ENCODE results near the gene NPFFR1.
"Not testable (repeated sequence)": the region's sequence is repeated elsewhere in the genome, so short reads cannot be mapped to it uniquely, and the experiment has no call there.

NPFFR1 gene

DNA sequence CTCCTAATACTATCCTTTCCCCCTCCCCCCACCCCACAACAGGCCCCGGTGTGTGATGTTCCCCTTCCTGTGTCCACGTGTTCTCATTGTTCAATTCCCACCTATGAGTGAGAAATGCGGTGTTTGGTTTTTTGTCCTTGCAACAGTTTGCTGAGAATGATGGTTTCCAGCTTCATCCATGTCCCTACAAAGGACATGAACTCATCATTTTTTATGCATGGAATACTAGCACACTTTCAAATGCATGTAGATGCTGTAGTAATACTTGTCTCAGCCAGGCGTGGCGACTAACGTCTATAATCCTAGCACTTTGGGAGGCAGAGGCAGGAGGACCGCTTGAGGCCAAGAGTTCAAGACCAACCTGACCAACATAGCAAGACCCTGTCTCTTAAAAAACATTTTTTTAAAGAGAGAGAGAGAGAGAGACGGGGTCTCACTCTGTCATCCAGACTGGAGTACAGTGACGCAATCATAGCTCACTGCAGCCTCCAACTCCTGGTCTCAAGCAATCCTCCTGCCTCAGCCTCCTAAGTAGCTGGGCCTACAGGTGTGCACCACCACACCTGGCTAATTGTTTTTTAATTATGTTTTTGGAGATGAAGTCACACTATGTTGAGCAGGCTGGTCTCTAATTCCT lies 60.9 kb downstream of the NPFFR1 start:
- DNase-seq (ENCODE audit: low spot score) = not testable (repeated sequence)

DNA sequence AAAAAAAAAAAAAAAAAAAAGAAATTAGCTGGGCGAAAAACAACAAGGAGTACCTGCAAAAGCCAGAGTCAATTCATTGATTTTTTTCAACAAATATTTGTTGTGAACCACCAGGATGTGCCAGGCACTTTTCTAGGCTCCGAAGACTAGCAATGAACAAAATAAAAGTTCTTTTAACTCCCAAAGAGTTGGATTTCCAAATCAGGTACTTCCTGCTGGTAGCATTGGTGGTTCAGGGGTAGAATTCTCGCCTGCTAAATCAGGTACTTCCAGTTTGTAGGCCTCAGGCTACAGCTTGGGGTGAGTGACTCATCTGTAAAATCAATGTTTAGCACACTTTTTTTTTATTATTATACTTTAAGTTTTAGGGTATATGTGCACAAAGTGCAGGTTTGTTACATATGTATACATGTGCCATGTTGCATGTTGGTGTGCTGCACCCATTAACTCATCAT lies 61.4 kb downstream of the NPFFR1 start:
- no peak for DNase-seq (ENCODE audit: low spot score)

DNA sequence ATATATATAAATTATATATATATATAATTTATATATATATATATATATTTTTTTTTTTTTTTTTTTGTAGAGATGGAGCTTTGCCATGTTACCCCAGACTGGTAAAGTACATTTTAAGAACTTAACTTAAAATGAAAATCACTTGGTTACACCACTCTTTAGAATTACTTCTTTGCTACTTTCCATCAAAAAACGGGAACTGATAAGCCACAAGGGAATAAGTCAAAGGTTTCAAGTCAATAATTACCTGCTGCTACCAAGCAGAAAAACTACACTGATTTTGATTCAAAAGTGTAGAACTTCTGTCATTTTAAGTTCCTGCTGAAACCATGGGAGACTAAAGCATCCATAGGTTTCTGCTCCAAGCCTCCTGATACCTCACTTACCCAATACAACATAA lies 62.8 kb downstream of the NPFFR1 start:
- DNase-seq (ENCODE audit: low spot score) = no peak

DNA sequence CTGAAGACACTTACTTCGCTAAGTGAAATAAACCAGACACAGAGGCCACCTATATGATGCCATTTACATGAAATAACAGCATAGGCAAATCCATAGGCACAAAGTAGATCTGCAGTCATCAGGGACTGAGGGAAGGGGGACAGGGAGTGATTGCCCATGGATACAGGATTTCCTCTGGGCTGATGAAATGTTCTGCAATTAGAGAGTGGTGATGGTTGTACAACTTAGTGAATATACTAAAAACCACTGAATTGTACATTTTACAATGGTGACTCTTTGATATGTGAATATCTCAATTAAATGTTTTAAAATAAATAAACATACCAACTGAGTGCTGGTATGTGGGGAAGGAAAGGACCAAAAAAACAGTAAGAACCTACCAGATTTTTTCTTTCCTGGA lies 70.9 kb downstream of the NPFFR1 start:
- no peak for DNase-seq (ENCODE audit: low spot score)

DNA sequence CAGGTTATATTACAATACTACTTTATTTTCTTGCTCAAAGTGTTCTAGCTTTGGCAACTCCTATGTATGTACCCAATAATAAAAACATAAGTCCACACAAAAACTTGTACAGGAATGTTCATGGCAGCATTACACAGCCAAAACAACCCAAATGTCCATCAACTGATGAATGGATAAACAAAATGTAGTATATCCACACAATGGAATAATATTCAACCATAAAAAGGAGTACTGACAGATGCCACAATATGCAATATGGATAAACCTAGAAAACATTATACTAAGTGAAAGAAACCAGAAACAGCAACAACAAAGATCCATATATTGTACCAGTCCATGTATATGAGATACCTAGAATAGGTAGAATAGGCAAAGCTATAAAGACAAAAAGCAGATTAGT lies 71.5 kb downstream of the NPFFR1 start:
- DNase-seq (ENCODE audit: low spot score) = no peak

DNA sequence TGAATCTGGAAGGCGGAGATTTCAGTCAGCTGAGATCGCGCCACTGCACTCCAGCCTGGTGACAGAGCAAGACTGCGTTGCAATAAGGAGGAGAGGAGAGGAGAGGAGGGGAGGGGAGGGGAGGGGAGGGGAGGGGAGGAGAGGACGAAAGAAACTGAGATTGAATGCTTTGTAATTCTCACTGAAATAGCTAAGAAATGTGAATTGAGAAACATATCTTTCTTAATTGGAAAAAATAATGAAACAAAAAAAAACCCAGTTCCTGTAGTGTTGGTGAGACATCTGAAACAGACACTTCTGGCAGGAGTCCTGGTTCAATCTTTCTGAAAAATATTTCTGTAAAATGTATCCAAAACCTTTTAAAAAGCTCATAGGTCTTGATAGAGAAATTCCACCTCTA lies 77.0 kb downstream of the NPFFR1 start:
- DNase-seq (ENCODE audit: low spot score) = no peak

DNA sequence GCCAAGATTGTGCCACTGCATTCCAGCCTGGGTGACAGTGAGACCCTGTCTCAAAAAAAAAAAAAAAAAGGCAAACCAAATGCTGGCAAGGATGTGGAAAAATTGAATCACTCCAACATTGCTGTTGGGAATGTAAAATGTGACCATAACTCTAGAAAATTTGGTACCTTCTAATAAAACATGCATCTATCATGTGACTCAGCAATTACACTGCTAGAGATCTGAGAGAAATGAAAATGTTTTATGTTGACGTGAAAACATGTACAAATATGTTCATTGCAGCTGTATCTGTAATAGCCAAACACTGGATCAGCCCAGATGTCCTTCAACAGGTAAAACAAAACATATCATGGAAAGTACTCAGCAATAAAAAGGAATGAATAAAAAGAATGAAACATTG lies 82.7 kb downstream of the NPFFR1 start:
- no peak for DNase-seq (ENCODE audit: low spot score)

DNA sequence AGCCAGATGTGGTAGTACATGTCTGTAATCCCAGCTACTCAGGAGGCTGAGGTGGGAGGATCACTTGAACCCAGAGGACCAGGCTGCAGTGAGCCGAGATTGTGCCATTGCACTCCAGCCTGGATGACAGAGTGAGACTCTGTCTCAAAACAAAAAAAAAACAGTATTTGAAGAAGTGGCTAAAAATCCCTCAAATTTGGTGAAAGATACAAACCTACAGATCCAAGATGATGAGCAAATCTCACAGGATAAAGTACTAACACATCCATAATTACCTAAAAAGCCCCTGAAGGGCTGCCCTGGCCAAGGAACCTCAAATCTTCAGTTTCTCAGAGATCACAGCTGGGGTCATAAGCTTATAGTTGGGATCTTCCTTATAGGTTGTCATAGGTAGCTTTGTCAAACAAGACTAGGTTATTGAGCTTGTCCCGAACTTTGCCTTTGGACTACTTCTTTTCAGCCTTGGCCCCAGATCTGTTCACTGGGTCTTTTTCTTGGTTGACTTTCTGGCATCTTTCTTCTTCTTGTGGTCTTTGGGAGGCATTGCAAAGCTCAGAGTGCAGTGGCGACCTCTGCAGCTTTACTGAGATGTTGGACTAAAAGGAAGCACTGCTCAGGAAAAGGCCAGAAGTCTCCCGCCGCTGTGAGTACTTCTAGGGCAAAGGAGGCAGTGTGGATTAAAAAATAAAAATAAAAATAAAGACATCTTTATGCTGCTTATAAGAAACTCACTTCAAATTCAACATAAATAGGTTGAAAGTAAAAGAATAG lies 84.9 kb downstream of the NPFFR1 start:
- DNase-seq (ENCODE audit: low spot score) = no peak
